ENCODE measurements around the gene SLC18A2. TPM values are rescaled to one million over a fixed set of nuclear protein-coding genes. Genes with fewer than 3 reads are reported as not detected.

SLC18A2 gene
- 2.0 TPM for total RNA-seq

DNA sequence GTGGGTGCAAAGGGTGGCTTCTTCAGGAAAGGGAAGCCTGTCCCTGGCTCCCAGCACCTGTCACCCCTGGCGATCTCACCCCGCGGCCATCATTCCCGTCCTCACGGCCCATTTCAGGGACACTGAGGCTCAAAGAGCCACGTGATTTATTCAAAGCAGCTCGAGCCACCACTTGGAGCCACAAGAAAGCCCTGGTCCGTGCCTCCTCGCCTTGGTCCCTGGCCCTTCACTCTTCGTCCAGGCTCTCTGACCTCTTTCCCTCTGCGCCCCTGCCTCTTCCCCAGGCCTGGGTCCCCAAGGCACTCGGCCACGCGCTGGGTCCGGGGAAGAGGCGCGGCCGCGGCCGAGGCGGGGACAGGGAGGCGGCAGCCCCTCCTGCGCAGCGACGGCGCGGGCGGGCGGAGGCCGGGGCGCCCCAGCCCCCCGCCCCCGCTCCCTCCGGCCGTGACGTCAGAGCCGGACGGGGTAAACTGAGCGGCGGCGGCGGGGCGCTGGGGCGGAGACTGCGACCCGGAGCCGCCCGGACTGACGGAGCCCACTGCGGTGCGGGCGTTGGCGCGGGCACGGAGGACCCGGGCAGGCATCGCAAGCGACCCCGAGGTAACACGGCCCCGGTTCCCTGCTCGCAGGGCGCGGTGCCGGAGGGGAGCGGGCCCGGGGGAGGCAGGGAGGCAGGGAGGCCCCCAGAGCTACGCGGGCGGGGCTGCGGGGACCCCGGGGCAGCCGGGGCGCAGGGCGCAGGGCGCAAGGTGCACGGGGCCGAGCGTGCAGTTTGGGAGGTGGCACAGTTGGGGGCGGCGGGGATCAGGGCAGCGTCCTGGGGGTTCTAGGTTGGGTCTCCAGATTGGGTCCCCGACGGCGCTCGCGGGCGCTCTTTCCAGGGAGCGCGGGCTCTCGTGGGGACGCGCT lies at the start of gene SLC18A2:
SLC18A2 (plus strand) TSS at position 494 of the 909 bp plus-strand sequence. CDS start 580 bp downstream, outside the sequence.

DNA sequence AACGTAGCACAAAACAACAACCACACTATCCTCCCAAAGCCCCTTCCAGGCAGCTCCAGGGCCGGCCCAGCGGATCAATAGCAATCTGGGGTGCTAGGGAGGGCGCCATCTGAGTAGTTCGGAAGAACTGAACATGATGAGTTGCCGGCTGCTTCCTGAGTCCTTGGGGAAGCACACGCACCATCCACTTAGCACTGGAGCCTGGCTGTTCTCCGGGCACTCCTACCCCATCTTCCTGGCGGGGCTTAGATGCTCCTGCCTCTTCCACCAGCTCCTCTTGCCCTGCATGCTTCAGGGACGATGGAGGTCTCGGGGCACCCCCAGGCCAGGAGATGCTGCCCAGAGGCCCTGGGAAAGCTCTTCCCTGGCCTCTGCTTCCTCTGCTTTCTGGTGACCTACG lies 43.7 kb upstream of the SLC18A2 start, which contains the start of gene KCNK18:
KCNK18 (plus strand) TSS at position 301 of the 400 bp plus-strand sequence; CDS start at position 301, 0 bp downstream.

Other genes starting within 250 kb of the SLC18A2 start
- 5.3 TPM for gene SHTN1, start 235.9 kb upstream of the SLC18A2 start, total RNA-seq
- gene VAX1, start 102.8 kb upstream of the SLC18A2 start, total RNA-seq, result not detected
- not detected for gene KCNK18, start 43.6 kb upstream of the SLC18A2 start, total RNA-seq
- 23.6 TPM for gene PDZD8, start 134.3 kb downstream of the SLC18A2 start, total RNA-seq

All from metanephros (tissue), 1 donor.